RWPE2 (cell line): ENCODE results near the gene PRKD2.

Source experiments
- ATAC-seq: fragments of 200-7000 bp; cut with Tn5 transposase; 3 replicates; pipeline ENCODE4 v1.9.1; 2021; ENCODE audit warnings: low read depth
- DNase-seq: peaks from one replicate; pipeline ENCODE4 v3.0.0-alpha.2; 2020; ENCODE audit warnings: low spot score
- H3K27ac ChIP-seq: fragments of 450-650 bp; 2 replicates; pipeline ENCODE4 v1.5.1; 2017; ENCODE audit warnings: mild to moderate bottlenecking; ENCODE audit not compliant: poor library complexity, severe bottlenecking
- H3K27me3 ChIP-seq: fragments of 250-450 bp; sonication (Bioruptor Pico); 2 replicates; pipeline ENCODE4 v1.5.1; 2021; ENCODE audit warnings: mild to moderate bottlenecking, moderate library complexity; ENCODE audit not compliant: insufficient read depth, poor library complexity, severe bottlenecking
- H3K36me3 ChIP-seq: fragments of 250-450 bp; sonication (Bioruptor Pico); 2 replicates; pipeline ENCODE4 v1.5.1; 2020; ENCODE audit warnings: low read depth, mild to moderate bottlenecking, moderate library complexity
- H3K4me1 ChIP-seq: fragments of 250-450 bp; sonication (Bioruptor Pico); 2 replicates; pipeline ENCODE4 v1.5.1; 2021; ENCODE audit warnings: mild to moderate bottlenecking, moderate library complexity; ENCODE audit not compliant: insufficient read depth, poor library complexity, severe bottlenecking
- H3K4me3 ChIP-seq: fragments of 250-450 bp; sonication (Bioruptor Pico); 2 replicates; pipeline ENCODE4 v1.5.1; 2021; ENCODE audit warnings: mild to moderate bottlenecking, moderate library complexity; ENCODE audit not compliant: severe bottlenecking
- H3K9me3 ChIP-seq: fragments of 250-450 bp; sonication (Bioruptor Pico); 2 replicates; pipeline ENCODE4 v1.5.1; 2021; ENCODE audit warnings: mild to moderate bottlenecking, moderate library complexity; ENCODE audit not compliant: severe bottlenecking
- TF ChIP-seq, protein P1 (sequence below): fragments of 450-650 bp; IDR thresholded peaks from one replicate; pipeline ENCODE4 v1.5.1; 2017; ENCODE audit warnings: mild to moderate bottlenecking, moderate library complexity; ENCODE audit not compliant: poor library complexity, severe bottlenecking

PRKD2 gene

DNA sequence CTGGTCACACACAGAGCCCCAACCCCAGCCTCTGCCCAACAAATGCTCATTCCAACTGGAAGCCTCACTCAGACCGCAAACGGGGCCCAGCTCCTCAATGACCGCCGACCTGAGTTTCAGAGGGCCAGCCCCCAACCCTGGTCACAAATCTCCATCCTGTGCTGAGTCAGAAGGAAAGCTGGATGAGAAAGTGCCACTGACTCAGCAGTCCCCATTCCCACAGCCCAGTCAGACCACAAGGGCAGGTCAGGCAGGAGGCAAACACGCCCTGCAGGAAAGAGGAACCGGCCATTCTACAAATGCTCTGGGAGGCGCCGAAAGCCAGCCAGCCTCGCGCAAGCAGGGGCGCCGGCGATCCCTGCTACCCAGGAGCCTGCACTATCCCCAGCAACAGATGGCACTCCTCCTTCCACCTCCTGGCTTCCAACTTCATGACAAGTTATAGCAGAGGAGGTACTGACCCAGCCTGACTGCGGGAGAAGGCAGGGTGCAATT lies 14.1 kb upstream of the PRKD2 start:
- Histone ChIP-seq H3K36me3 (peaks cover 98% of the 10 kb centered on the region), H3K4me1 (peaks cover 9% of the 10 kb centered on the region), H3K9me3 (no peaks in the 10 kb centered on the region), H3K4me3 (no peak overlapping the region), H3K27me3 (no peaks in the 10 kb centered on the region), H3K27ac (peak overlapping the region; percentile 35)
- ATAC-seq (peak; percentile 69), DNase-seq (peak; percentile 73)
- TF ChIP-seq, protein P1, sequence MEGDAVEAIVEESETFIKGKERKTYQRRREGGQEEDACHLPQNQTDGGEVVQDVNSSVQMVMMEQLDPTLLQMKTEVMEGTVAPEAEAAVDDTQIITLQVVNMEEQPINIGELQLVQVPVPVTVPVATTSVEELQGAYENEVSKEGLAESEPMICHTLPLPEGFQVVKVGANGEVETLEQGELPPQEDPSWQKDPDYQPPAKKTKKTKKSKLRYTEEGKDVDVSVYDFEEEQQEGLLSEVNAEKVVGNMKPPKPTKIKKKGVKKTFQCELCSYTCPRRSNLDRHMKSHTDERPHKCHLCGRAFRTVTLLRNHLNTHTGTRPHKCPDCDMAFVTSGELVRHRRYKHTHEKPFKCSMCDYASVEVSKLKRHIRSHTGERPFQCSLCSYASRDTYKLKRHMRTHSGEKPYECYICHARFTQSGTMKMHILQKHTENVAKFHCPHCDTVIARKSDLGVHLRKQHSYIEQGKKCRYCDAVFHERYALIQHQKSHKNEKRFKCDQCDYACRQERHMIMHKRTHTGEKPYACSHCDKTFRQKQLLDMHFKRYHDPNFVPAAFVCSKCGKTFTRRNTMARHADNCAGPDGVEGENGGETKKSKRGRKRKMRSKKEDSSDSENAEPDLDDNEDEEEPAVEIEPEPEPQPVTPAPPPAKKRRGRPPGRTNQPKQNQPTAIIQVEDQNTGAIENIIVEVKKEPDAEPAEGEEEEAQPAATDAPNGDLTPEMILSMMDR, result no peak

DNA sequence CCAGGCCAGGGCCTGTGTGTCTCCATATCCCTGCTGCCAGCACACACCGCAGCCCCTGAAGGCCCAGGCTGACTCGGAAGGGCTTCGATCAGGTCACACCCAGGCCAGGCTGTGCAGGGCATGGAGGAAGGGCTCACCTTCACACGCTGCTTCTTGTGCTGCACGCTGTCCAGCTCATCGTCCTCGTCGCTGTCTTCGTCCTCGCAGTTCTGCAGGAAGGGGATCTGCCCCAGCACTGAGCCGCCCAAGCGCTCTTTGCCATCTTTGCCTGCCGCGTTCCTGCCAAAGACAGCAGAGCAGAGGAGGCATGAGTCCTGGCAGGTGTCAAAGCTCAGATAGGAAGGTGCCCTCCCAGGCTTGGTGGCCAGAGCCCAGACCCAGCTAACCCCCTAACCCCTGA lies 13.7 kb upstream of the PRKD2 start:
- TF ChIP-seq, protein P1, result no peak
- Histone ChIP-seq H3K27ac (peak overlapping the region; percentile 35), H3K4me1 (peaks cover 9% of the 10 kb centered on the region), H3K9me3 (no peaks in the 10 kb centered on the region), H3K4me3 (no peak overlapping the region), H3K36me3 (peaks cover 98% of the 10 kb centered on the region), H3K27me3 (no peaks in the 10 kb centered on the region)
- no peak; the same call in 2 of the 3 replicates for ATAC-seq
- no peak for DNase-seq

DNA sequence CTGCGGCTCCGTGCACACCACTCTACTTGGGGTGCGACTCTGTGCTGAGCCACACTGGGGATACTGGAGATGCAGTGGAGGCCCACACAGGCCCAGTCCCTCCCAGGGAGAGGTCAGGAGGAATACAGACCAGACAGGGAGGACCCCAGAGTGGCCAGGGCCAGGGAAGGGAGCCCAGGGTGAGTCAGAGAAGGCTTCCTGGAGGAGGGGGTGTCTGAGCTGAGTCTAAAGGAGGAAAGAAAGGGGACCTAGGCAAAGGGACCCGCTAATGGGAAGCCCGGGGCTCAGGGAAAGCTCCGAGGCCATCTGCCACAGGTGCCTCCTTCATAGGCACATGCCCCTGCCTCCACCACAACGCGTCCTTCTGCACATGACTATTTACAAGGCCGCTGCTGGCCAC lies 13.3 kb upstream of the PRKD2 start:
- Histone ChIP-seq H3K4me1 (peaks cover 9% of the 10 kb centered on the region), H3K36me3 (peaks cover 96% of the 10 kb centered on the region), H3K4me3 (no peak overlapping the region), H3K9me3 (no peaks in the 10 kb centered on the region), H3K27me3 (no peaks in the 10 kb centered on the region), H3K27ac (no peak overlapping the region)
- DNase-seq (no peak), ATAC-seq (no peak)
- TF ChIP-seq, protein P1, result no peak

DNA sequence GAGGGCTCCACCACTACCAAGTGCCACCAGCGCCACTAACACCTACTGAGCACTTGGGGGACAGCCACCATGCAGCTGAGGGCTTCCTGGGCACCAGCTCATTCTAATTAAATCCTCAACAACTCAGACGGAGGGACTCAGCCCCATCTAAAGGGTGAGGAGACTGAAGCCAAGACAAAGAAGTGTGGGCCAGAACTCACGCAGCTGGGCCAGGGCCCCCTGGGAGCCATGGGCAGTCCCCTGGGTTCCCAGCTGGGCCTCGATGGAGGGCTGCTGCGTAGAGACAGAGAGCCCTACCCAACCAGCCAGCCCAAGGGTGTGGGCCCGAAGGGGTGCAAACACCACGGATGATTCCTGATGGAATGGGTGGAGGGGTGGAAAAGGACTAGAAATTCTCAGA lies 12.8 kb upstream of the PRKD2 start:
- Histone ChIP-seq H3K27me3 (no peaks in the 10 kb centered on the region), H3K27ac (no peak overlapping the region), H3K9me3 (no peaks in the 10 kb centered on the region), H3K36me3 (peaks cover 92% of the 10 kb centered on the region), H3K4me1 (peaks cover 9% of the 10 kb centered on the region), H3K4me3 (no peak overlapping the region)
- no peak for DNase-seq
- no peak for ATAC-seq
- TF ChIP-seq, protein P1, result no peak

DNA sequence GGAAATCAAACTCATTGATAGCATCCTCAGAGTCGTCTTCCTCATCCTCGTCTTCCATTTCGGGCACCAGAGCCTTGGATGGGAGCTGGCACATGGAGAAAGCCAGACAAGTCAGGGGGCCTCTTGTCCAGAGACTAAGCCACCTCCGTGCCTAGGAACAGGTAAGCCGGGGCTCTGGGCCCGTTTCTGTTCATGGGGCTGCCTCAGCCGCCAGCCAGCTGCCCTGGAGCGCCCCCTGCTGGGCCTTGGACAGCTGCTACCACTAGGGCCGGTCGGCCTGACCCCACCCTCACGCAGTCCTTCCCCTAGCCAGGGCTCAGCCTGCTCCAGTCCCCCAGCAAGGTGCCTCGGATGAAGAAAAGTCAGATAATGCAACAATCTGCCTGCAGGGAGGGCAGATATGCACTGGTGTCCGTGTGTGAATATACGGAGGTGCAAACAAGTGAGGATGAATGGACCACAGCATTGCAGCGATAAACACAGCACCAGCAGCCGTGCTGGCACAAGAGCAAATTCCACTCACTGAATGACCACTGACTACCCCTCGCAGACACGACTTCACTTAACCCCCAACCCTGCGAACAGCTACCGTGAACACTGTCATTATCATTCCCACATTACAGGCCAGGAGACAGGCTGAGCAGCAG lies 11.9 kb upstream of the PRKD2 start:
- peaks cover 9% of the 10 kb centered on the region for H3K4me1 ChIP-seq
- H3K27ac ChIP-seq, result no peak overlapping the region
- TF ChIP-seq, protein P1, result peak; percentile 82
- peaks cover 91% of the 10 kb centered on the region for H3K36me3 ChIP-seq
- H3K27me3 ChIP-seq, result no peaks in the 10 kb centered on the region
- no peaks in the 10 kb centered on the region for H3K9me3 ChIP-seq
- H3K4me3 ChIP-seq, result no peak overlapping the region
- ATAC-seq (peak; percentile 37; the same call in 1 of the 3 replicates), DNase-seq (no peak)
